ENCODE results near the gene GFOD1. TPM values are rescaled to one million over a fixed set of nuclear protein-coding genes. Genes with fewer than 3 reads are reported as not detected.

The GFOD1 gene
- total and polyA plus RNA-seq, 10 of the 15 experiments (the other 5 are each of a cell fraction or from before 2014, with no cell fraction given): 6.5 to 41.4 (median 16.0) TPM

DNA sequence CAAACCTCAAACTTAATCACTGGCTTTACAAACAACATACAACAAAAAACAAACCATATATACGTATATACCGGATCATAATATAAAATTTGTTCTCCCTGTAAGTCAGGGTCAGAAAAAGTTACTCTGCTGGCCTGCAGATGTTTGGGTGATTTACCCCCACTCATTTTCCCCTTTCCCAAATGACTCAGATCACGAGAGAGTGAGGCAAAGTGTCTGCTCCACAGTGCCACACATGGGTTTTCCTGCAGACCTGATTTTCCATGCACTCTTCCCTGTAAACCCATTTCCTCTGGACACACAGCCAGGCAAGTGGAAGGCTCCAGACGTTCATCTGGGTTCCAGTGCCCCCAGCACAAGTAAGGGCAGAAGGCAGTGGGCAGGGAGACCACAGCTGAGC lies 23.5 kb downstream of the GFOD1 start:
- in situ Hi-C loops (cut with MboI) (no loop called here), intact Hi-C loops (cut with micrococcal nuclease; ENCODE audit: unreplicated experiment) (no loop called here)
- no peak overlapping the region for H3K27ac ChIP-seq (ENCODE audit: control insufficient read depth, insufficient read depth)
- H3K27me3 ChIP-seq (replicated peaks in 1 of 2; ENCODE audit: control insufficient read depth in 2 of 2, insufficient read depth in 2 of 2, low read length in 1 of 2): no peaks in the 10 kb centered on the region
- DNase-seq (ENCODE audit: low read depth, low spot score): no peak
- H3K36me3 ChIP-seq (ENCODE audit: control insufficient read depth in 2 of 2, insufficient read depth in 2 of 2, low read length in 1 of 2): peaks cover 6 to 15% of the 10 kb centered on the region in 2 experiments; a peak in 3 of 4 replicates
- H2AFZ ChIP-seq (ENCODE audit: control insufficient read depth, low read depth, low read length): no peak overlapping the region
- no peak for FAIRE-seq
- no peak overlapping the region for H3K4me2 ChIP-seq (ENCODE audit: control insufficient read depth, insufficient read depth)
- POLR2A ChIA-PET: interaction anchor here (1.8 kb wide), 1 partner anchor 111 kb away, joined by 4 read pairs; no protein-coding TSS in a partner anchor
- no TSS peak for BruUV-seq (replicated peaks)
- H4K20me1 ChIP-seq (ENCODE audit: control insufficient read depth, insufficient read depth): no peaks in the 10 kb centered on the region
- H3K4me3 ChIP-seq: no peak overlapping the region
- peaks cover 2% of the 10 kb centered on the region; the same call in 1 of the 3 replicates for H3K9me3 ChIP-seq (replicated peaks; ENCODE audit: control insufficient read depth, insufficient read depth, low read length)
- RAD21 ChIA-PET (ENCODE audit: unreplicated experiment): interaction anchor here (1.6 to 2.1 kb wide), 2 partner anchors 10 to 18 kb away, joined by 4 to 5 read pairs; no protein-coding TSS in a partner anchor
- peaks cover 34% of the 10 kb centered on the region for H3K4me1 ChIP-seq (ENCODE audit: control insufficient read depth, insufficient read depth, low read length)
- no peak overlapping the region for H3K9ac ChIP-seq (ENCODE audit: control insufficient read depth, insufficient read depth, low read length)
- H3K79me2 ChIP-seq (ENCODE audit: control insufficient read depth, insufficient read depth, low read length): peaks cover 58% of the 10 kb centered on the region
- SMC1A ChIA-PET (ENCODE audit: uncharacterized antibody, unreplicated experiment): interaction anchor here (1.2 to 6.7 kb wide), 3 partner anchors 9 to 28 kb away, joined by 4 to 50 read pairs (median 43); partner anchors contain the start of gene GFOD1
- CTCF ChIA-PET: interaction anchor here (1.3 kb wide), 1 partner anchor 9 kb away, joined by 3 read pairs; no protein-coding TSS in a partner anchor
- 55% methylated on average over 4 of the region's 4 CpGs for WGBS (ENCODE audit: insufficient coverage, insufficient replicate concordance, low lambda C conversion rate, missing lambda C conversion rate)
- TF ChIP-seq TCF12 (IDR thresholded peaks at IDR 0.05; ENCODE audit: low read depth, low read length): no peak
- TF ChIP-seq JUNB (IDR thresholded peaks at IDR 0.05): peak; percentile 28; the same call in 1 of the 2 replicates
- ATAC-seq: no peak

DNA sequence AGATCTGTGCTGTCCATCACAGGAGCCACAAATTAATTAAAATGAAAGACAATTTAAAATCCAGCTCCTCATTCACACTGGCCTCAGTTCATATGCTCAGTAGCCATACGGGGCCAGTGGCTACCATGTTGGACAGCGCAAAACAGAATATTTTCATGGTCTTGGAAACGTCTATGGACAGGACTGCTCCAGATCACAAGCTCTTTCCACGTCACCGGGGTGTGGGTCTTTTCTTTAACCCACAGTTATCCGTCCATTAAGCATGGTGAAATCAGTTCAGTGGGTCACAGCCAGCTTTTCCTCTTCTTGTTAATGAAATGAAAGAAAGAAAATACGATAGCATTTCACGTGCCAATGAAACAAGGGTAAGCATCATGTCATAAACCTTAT lies 24.1 kb downstream of the GFOD1 start:
- H3K4me2 ChIP-seq (ENCODE audit: control insufficient read depth, insufficient read depth): no peak overlapping the region
- SMC1A ChIA-PET (ENCODE audit: uncharacterized antibody, unreplicated experiment): interaction anchor here (0.9 to 5.3 kb wide), 5 partner anchors 8 to 31 kb away, joined by 3 to 43 read pairs (median 3); no protein-coding TSS in a partner anchor
- H3K9ac ChIP-seq (ENCODE audit: control insufficient read depth, insufficient read depth, low read length): no peak overlapping the region
- no peaks in the 10 kb centered on the region for H4K20me1 ChIP-seq (ENCODE audit: control insufficient read depth, insufficient read depth)
- H3K9me3 ChIP-seq (replicated peaks; ENCODE audit: control insufficient read depth, insufficient read depth, low read length): no peaks in the 10 kb centered on the region; the same call in 2 of the 3 replicates
- RAD21 ChIA-PET (ENCODE audit: unreplicated experiment): interaction anchor here (1.2 to 2.1 kb wide), 3 partner anchors 9 to 126 kb away, joined by 4 to 5 read pairs (median 5); no protein-coding TSS in a partner anchor
- no peak overlapping the region for H3K27ac ChIP-seq (ENCODE audit: control insufficient read depth, insufficient read depth)
- peaks cover 34% of the 10 kb centered on the region for H3K4me1 ChIP-seq (ENCODE audit: control insufficient read depth, insufficient read depth, low read length)
- intact Hi-C loops (cut with micrococcal nuclease; ENCODE audit: unreplicated experiment): no loop called here
- WGBS (ENCODE audit: insufficient coverage, insufficient replicate concordance, low lambda C conversion rate, missing lambda C conversion rate): 93% methylated on average over 8 of the region's 8 CpGs
- peaks cover 6 to 14% of the 10 kb centered on the region in 2 experiments; a peak in 3 of 4 replicates for H3K36me3 ChIP-seq (ENCODE audit: control insufficient read depth in 2 of 2, insufficient read depth in 2 of 2, low read length in 1 of 2)
- H2AFZ ChIP-seq (ENCODE audit: control insufficient read depth, low read depth, low read length): no peak overlapping the region
- no peak for TF ChIP-seq STAT3 (IDR thresholded peaks at IDR 0.05; ENCODE audit: low read depth, low read length)
- TF ChIP-seq E2F4 (IDR thresholded peaks at IDR 0.05; ENCODE audit: low read depth, low read length): no peak
- no peak for TF ChIP-seq NR2C2 (IDR thresholded peaks at IDR 0.05; ENCODE audit: borderline replicate concordance, control insufficient read depth, insufficient read length, low read depth)
- no peak for TF ChIP-seq CEBPZ (IDR thresholded peaks at IDR 0.05; ENCODE audit: low read depth, low read length)
- POLR2A ChIA-PET: interaction anchor here (0.5 kb wide), 1 partner anchor 242 kb away, joined by 3 read pairs; no protein-coding TSS in a partner anchor
- in situ Hi-C loops (cut with MboI): no loop called here
- no peak for FAIRE-seq
- H3K27me3 ChIP-seq (replicated peaks in 1 of 2; ENCODE audit: control insufficient read depth in 2 of 2, insufficient read depth in 2 of 2, low read length in 1 of 2): no peaks in the 10 kb centered on the region
- no peak for ATAC-seq
- no peak for DNase-seq (ENCODE audit: low read depth, low spot score)
- no peak overlapping the region for H3K4me3 ChIP-seq
- BruUV-seq (replicated peaks): no TSS peak
- CTCF ChIA-PET: interaction anchor here (1.3 kb wide), 1 partner anchor 10 kb away, joined by 3 read pairs; no protein-coding TSS in a partner anchor
- H3K79me2 ChIP-seq (ENCODE audit: control insufficient read depth, insufficient read depth, low read length): peaks cover 57% of the 10 kb centered on the region

All from GM12878 (cell line).